K562 treated with DMSO at 1 percent for 4 hours (cell line): ENCODE data around the gene LPAR1. TPM values are rescaled to one million over a fixed set of nuclear protein-coding genes. Genes with fewer than 3 reads are reported as not detected.

Experiments
- total RNA-seq: library from RNA; unstranded; fragments of 300-600 nt; gene quantifications from 2 replicates; pipeline ENCODE4 v1.2.3, GENCODE V29; 2022; ENCODE audit not compliant: insufficient read depth

The LPAR1 gene
- total RNA-seq: not detected in 2 replicates

GRCh38 chr9:111038331-111039230, at the start of gene LPAR1:
Gene LPAR1, minus strand, starts transcription at chr9:111038470. Its CDS starts 66,353 bp downstream, at chr9:110972117.

